Pancreas (tissue), 10 donors: ENCODE results near the gene SRPK3. TPM values are rescaled to one million over a fixed set of nuclear protein-coding genes. Genes with fewer than 3 reads are reported as not detected.

Experiments
- ATAC-seq, 4 donors: fragments of 200-7000 bp; cut with Tn5 transposase; one replicate each; pipeline versions ENCODE4 v1.8.0 to v1.9.1; 2020; ENCODE audit warnings: mild to moderate bottlenecking in 4 of 4, moderate library complexity in 4 of 4
- DNase-seq, 6 donors: peaks; one replicate each; pipeline ENCODE4 v3.0.0-alpha.2; 2020
- FAIRE-seq: peaks from 2 replicates; lab custom pipeline; 2012; peaks lifted over from hg19 to GRCh38; lab: Jason Lieb, UNC
- H3K27ac ChIP-seq, 4 donors: fragments of 200-600 bp; sonication (generic); 1 replicate in 3 of 4; 2 replicates in 1 of 4; pipeline versions ENCODE4 v1.5.0 to v1.8.0; 2020
- H3K27me3 ChIP-seq, 4 donors: fragments of 200-600 bp; one replicate each; pipeline ENCODE4 v1.8.0; 2021
- H3K36me3 ChIP-seq, 3 donors: fragments of 200-600 bp; sonication (generic) in 1 of 3; one replicate each; pipeline versions ENCODE4 v1.5.0 to v1.8.0; 2020 to 2021
- H3K4me1 ChIP-seq, 3 donors: fragments of 200-600 bp; one replicate each; pipeline ENCODE4 v1.8.0; 2021
- H3K4me3 ChIP-seq, 4 donors: fragments of 200-600 bp; sonication (generic) in 2 of 4; one replicate each; pipeline versions ENCODE4 v1.5.0 to v1.8.0; 2020 to 2021
- H3K9me3 ChIP-seq, 4 donors: fragments of 200-600 bp; one replicate each; pipeline ENCODE4 v1.8.0; 2021
- CTCF ChIP-seq, 4 donors: fragments of 200-600 bp; sonication (generic) in 3 of 4; IDR thresholded peaks; one replicate each; pipeline versions ENCODE4 v1.5.0 to v1.8.0; 2021; ENCODE audit warnings: antibody characterized with exemption in 4 of 4
- WGBS, 2 donors: extraction: QIAGEN DNeasy Blood & Tissue Kit; methylation state at CpG; one replicate each; pipeline ENCODE4 v1.1.7; 2013; 5-methylcytosine and 5-hydroxymethylcytosine counted together
- intact Hi-C, 3 donors: fragments of 100-400 bp; cut with DNase I; formaldehyde crosslinking; loops; one replicate each; pipeline versions ENCODE4 v1.11.1 to v1.14.2; 2022
- polyA plus RNA-seq, 2 donors: library from polyadenylated mRNA; stranded (reverse); fragments of 200-250 nt; gene quantifications; one replicate each; pipeline ENCODE4 v1.2.3, GENCODE V29; 2013
- total RNA-seq, 6 donors: library from RNA; stranded (reverse); fragmentation: NEBNext Ultra II Directional in 4 of 6; extraction: Animal tissue kit (Norgen Biotek cat#: 25700) in 4 of 6; gene quantifications; one replicate each; pipeline versions ENCODE4 v1.2.1 to v1.2.4, GENCODE V29; 2021 to 2023
- donor health status: healthy with polysubstance abuse.
- donor health status: DM: no; HTN: no; CAD: no; lungs with moderate emphysema.
- donor health status: DM: no; HTN: no; CAD: no.
- donor health status: control.
- donor health status: control.
- donor health status: Bipolar disorder and iron deficiency.
- donor health status: DM: yes; HTN: yes; CAD: no.
- donor health status: DM: no; HTN: no; CAD: no.
- donor health status: DM: no; HTN: no; CAD: no.
- donor health status: DM: yes; HTN: yes; CAD: no.

SRPK3 gene
- total and polyA plus RNA-seq, 8 donors: 0.12 to 1.5 (median 0.24) TPM; not detected in 1

DNA sequence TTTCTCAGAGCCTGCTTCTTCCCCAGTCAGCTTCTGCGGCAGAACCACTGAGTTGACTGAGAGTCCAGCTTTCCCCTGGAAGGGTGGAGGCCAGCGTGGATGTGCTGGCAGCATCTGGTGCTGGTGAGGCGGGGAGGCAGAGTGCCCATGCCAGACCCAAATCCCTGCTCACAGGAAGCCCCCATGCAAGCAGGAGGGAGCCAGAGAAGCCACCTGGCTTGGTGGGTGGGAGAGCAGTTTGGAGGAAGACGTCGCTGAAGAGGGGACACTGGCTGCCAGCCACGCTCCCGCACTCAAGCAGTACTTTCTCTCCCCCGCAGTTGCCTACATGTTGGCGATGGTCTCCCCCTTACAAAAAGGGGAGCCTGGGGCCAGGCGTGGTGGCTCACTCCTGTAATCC lies 43.5 kb downstream of the SRPK3 start:
- intact Hi-C loops: no loop called here
- 78 to 80% methylated on average over 10 of the region's 10 CpGs for WGBS, 2 donors
- Histone ChIP-seq H3K9me3 (no peaks in the 10 kb centered on the region), H3K27ac (no peak overlapping the region), H3K4me3 (no peak overlapping the region), H3K4me1 (no peaks in the 10 kb centered on the region), H3K36me3 (no peaks in the 10 kb centered on the region), H3K27me3 (peaks cover 0 to 28% (median 1%) of the 10 kb centered on the region in 4 donors)
- ATAC-seq (no peak), FAIRE-seq (no peak), DNase-seq (no peak)
- TF ChIP-seq CTCF (IDR thresholded peaks at IDR 0.05): no peak

GRCh38 chrX:153825042-153825441 lies 44.2 kb downstream of the SRPK3 start:
- FAIRE-seq (no peak), ATAC-seq (no peak), DNase-seq (no peak)
- no peak for TF ChIP-seq CTCF (IDR thresholded peaks at IDR 0.05)
- Histone ChIP-seq H3K36me3 (no peaks in the 10 kb centered on the region), H3K27me3 (peaks cover 0 to 23% (median 1%) of the 10 kb centered on the region in 4 donors), H3K27ac (no peak overlapping the region), H3K4me3 (no peak overlapping the region), H3K4me1 (no peaks in the 10 kb centered on the region), H3K9me3 (no peaks in the 10 kb centered on the region)
- intact Hi-C loops: no loop called here
- 66 to 75% methylated on average over 8 of the region's 8 CpGs for WGBS, 2 donors

DNA sequence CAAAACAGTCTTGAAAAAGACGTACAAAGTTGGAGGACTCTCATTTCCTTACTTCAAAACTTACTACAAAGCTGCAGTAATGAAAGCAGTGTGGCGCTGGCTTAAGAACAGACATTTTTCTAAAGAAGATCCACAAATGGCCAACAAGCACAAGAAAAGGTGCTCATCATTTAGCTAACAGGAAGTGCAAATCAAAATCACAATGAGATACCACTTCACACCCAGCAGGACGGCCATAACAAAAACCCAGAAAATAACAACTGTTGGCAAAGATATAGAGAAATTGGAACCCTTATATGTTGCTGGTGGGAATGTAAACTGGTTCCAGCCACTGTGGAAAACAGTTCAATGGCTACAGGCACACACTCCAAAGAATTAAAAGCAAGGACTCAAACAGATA lies 46.2 kb downstream of the SRPK3 start:
- Histone ChIP-seq H3K27me3 (peaks cover 0 to 11% (median 1%) of the 10 kb centered on the region in 4 donors), H3K36me3 (no peaks in the 10 kb centered on the region)

DNA sequence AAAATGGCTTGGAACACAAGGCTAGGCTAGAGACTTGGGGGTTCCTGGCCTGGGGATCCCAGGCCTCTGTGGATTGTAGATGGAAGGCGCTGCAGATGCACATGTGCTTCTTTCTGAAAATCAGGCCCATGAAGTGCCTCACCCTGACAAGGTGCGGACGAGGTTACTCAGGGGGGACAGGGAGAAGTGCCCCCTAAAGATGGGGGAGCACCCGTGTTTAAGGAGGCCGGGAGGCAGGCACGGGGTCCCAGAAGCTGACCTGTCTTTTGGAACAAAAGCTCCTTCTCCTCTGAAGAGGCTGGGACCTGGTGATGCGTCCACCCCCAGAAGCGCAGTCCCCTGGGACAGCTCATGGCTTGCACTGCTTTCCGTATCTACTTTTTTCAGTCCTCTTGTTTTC lies 47.1 kb downstream of the SRPK3 start:
- no peaks in the 10 kb centered on the region for H3K36me3 ChIP-seq
- FAIRE-seq (no peak), ATAC-seq (no peak), DNase-seq (no peak)
- intact Hi-C loops: no loop called here
- H3K4me1 ChIP-seq: no peaks in the 10 kb centered on the region
- no peak overlapping the region for H3K4me3 ChIP-seq
- H3K9me3 ChIP-seq: no peaks in the 10 kb centered on the region
- H3K27me3 ChIP-seq: peaks cover 0 to 14% (median 1%) of the 10 kb centered on the region in 4 donors
- H3K27ac ChIP-seq: no peak overlapping the region
- WGBS, 2 donors: 73 to 87% methylated on average over 9 of the region's 9 CpGs
- TF ChIP-seq CTCF (IDR thresholded peaks at IDR 0.05): no peak

More for the DNA sequence above, 46.2 kb downstream of the SRPK3 start:
- intact Hi-C loops: no loop called here
- no peak for DNase-seq
- TF ChIP-seq CTCF (IDR thresholded peaks at IDR 0.05): no peak
- FAIRE-seq: no peak
- Histone ChIP-seq H3K9me3 (no peaks in the 10 kb centered on the region), H3K4me1 (no peaks in the 10 kb centered on the region), H3K4me3 (no peak overlapping the region), H3K27ac (no peak overlapping the region)
- no peak for ATAC-seq
- 61 to 78% methylated on average over 3 of the region's 3 CpGs for WGBS, 2 donors

- intact Hi-C loops: no loop called here
- FAIRE-seq: no peak
- WGBS, 2 donors: 42 to 64% methylated on average over 17 of the region's 17 CpGs
- no peaks in the 10 kb centered on the region for H3K36me3 ChIP-seq
- DNase-seq: peak in 1 of 6 donors; percentile 55
- ATAC-seq: no peak
- H3K4me3 ChIP-seq: no peak overlapping the region
- no peaks in the 10 kb centered on the region for H3K9me3 ChIP-seq
- no peaks in the 10 kb centered on the region for H3K4me1 ChIP-seq
- TF ChIP-seq CTCF (IDR thresholded peaks at IDR 0.05): no peak
- H3K27ac ChIP-seq: no peak overlapping the region
- peaks cover 0 to 14% (median 1%) of the 10 kb centered on the region in 4 donors for H3K27me3 ChIP-seq
Measured at GRCh38 chrX:153828308-153828707, 47.5 kb downstream of the SRPK3 start.
